Measurements from ENCODE around the gene PRKAB1.

The PRKAB1 gene

GRCh38 chr12:119664642-119665041 is 3.3 kb upstream of the PRKAB1 start:
- DNase-seq: no peak

DNA sequence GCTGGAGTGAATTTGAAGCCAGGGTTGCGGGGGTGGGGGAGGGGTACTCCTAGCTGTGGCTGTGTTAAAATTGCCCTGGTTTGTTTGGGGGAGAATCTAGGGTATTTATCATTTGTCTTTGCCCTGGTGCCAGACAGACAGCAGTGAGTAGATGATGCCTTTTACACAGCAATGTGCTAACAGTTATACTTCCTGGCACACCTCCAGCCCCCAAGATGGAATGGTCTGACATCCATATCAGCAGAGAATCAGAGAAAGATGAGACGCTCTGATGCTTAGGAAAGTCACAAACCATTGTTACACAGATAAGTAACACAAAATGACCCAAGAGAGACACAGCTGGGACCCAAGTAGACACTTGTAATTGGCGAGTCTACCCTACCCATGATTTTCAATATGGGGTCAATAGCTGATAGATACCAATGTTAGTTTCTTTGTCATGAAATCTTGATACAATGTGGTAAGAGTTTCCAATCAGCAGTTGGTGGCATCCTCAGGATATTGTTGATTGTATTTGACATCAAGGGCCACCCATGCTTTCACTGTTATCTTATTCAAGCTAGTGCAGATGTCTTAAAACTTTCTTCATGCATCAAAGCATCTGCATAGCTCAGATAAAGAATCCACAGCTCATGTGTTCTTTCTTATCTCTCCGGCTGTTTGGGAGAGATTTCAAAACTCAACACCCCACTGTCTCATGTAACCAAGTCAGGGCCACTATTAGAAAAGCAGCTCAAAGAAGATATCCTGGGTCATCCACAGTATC is 2.6 kb upstream of the PRKAB1 start:
- DNase-seq: no peak

DNA sequence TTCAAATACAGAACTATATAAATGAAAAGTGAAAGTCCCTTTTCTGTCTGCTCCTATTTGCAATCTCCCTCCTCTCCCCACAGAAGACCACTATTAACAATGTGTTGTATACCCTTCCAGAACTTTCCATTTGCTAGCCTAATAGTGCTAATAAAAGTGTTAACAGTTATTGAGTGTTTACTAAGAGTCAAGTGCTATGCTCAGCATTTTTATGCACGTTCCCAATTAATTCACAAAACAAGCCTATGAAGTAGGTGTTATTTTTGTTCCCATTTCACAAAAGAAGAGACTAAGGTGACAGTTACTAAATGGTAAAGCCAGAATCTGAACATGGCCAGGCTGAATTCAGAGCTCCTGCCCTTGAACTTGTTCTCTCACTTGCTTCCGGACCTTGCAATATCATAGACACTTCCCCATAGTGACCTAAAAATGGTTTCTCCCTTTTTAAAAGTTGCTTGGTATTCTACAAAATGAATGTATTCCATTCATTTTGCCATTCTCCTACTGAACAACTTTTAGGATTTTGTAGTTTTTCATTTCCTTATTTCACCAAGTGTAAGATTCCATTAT is 1.6 kb upstream of the PRKAB1 start:
- no peak for DNase-seq

DNA sequence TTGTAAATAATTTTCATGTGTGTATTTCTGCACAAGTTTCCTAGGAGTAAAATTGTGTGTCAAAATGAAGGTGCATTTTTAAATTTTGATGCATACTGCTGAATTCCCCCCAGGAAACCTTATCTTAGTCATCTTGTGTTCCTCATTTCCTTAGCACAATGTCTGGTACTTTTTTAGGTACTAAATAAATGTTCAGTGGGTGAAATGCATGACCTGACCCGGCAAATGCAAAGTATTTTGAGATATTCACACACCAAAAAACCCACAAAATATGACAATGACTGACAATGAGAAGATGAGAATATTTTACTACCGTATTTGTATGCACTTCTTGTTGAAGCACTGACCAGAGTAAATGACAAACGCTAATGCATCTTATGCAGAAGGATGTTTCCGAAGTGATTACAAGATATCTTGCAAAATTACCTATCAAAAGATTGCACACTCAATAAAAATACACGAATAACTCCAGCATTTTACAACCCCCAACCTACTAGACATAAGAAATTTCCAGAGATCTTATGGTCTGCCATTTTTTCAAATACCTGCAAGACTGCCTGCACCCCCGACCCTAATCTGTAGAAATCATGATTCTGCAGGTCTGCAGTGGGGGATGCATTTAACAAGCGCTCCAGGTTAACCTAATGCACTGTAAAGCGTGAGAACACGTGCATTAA is 895 bp upstream of the PRKAB1 start:
- DNase-seq: no peak

DNA sequence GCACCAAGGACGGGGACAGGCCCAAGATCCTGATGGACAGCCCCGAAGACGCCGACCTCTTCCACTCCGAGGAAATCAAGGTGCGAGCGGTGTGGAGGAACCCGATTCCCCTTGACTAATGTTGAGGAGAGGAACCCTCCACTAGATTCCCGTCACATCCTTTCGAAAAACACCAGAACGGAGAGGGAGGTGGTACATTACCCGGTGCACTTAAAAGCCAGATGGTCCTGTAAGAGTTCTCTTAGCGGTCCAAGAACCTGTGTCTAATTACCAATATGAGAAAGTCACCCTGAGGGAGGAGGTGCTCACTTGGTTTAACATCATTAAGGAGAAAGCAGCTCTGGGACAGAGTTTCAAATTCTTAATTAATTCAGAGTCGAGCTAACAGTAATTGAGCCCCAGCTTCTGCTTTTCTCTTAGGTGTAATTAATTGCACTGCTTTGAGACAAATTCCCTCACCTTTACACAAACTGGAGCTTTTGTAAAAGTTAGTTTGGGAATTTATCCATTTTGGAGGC is 450 bp downstream of the PRKAB1 start:
- DNase-seq: no peak

DNA sequence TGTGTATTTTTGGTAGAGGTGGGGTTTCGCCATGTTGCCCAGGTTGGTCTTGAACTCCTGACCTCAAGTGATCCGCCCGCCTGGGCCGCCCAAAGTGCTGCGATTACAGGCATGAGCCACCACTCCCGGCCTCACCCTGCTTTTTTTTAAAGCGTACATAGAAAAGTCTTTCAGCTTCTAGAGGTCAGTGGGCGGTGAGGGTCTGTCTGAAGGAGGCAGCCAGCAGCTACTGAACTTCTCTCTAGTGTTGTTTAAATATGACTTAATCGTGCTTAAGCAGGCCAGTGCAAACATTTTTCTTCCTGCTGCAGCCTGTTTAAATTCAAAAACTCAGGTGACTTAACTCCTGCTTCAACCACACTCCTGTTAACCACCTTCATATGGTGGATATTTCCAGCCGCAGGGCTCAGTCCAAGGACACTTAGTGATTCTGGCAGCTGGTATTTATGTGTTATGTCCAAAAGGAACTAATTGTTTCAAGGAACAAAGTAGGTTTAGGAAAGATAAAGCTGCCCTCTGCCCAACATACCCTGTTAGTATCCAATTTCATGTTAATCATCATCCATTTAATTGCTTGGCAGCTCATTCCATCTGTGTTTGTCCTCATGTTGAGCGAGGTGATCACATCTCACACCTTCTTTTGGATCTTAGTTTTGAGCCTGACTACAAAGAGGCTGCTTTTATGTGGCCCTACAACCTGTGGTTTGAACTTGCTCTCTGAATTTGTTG is 2.0 kb downstream of the PRKAB1 start:
- DNase-seq: no peak

GRCh38 chr12:119671070-119671469 is 3.1 kb downstream of the PRKAB1 start:
- DNase-seq: no peak

DNA sequence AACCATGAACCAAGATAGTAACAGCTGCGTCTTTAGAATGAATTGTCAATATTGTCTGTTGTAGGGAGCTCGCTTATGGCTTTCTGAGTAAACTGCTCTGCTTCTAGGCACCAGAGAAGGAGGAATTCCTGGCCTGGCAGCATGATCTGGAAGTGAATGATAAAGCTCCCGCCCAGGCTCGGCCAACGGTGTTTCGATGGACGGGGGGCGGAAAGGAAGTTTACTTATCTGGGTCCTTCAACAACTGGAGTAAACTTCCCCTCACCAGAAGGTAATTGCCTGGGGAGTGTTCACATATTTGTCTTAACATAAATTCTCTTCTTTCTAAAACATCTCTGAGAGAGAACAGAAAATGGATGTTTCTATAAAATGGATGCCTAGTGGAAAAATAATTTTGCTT is 4.3 kb downstream of the PRKAB1 start:
- DNase-seq: no peak

DNA sequence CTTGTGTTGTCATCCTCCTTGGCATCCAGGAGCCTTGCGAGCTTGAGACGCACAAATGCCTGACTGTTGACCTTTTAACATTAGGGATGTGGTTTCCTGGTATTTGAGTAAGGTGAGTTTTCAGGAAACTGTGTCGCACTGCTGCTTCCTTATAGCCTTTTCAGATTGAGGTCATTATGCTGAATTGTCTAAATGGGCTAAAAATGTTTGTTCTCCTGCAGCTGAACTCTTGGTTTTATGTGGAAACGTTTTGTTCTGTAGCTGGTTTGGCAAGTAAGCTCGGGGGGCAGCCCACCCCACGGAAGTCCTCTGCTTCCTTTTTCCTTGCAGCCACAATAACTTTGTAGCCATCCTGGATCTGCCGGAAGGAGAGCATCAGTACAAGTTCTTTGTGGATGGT is 5.7 kb downstream of the PRKAB1 start:
- no peak for DNase-seq

- no peak for DNase-seq
Measured at GRCh38 chr12:119674560-119674959, 6.6 kb downstream of the PRKAB1 start.

- DNase-seq: no peak
Measured at GRCh38 chr12:119676022-119676421, 8.1 kb downstream of the PRKAB1 start.

- DNase-seq: no peak
Measured at GRCh38 chr12:119676573-119676972, 8.6 kb downstream of the PRKAB1 start.

DNA sequence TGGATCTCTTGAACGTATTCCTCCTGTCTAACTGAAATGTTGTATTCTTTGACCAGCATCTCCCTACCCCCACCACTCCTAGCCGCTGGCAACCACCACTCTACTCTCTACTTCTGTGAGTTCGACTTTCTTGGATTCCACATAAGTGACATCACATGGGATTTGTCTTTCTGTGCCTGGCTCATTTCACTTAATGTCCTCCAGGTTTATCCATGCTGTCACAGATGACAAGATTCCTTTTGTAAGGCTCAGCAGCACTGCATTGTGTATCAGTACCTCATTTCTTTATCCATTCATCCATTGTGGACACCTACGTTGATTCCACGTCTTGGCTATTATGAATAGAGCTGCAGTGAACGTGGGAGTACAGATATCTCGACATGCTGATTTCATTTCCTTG is 10.5 kb downstream of the PRKAB1 start:
- DNase-seq: no peak

DNA sequence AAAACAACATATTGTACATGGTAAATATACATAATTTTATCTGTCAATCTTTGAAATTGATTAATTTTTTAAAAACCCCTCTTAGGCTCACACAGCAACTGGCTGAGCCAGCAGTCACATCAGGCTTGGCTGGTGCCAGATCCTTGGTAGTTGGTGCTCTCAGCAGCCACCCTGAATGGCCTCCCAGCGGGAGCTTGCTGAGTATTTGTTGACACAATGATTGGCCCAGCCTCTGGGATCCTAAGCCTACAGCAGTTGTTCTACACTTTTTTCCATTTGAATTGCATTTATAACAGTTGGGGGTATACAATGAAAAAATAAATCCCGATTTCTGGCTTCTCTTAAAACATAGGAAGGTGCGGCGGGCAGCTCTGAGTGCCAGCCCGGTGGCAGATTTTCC is 11.1 kb downstream of the PRKAB1 start:
- no peak for DNase-seq

- no peak for DNase-seq
Measured at GRCh38 chr12:119679490-119679889, 11.6 kb downstream of the PRKAB1 start.

- DNase-seq: no peak
Measured at GRCh38 chr12:119681111-119681510, 13.2 kb downstream of the PRKAB1 start.

DNA sequence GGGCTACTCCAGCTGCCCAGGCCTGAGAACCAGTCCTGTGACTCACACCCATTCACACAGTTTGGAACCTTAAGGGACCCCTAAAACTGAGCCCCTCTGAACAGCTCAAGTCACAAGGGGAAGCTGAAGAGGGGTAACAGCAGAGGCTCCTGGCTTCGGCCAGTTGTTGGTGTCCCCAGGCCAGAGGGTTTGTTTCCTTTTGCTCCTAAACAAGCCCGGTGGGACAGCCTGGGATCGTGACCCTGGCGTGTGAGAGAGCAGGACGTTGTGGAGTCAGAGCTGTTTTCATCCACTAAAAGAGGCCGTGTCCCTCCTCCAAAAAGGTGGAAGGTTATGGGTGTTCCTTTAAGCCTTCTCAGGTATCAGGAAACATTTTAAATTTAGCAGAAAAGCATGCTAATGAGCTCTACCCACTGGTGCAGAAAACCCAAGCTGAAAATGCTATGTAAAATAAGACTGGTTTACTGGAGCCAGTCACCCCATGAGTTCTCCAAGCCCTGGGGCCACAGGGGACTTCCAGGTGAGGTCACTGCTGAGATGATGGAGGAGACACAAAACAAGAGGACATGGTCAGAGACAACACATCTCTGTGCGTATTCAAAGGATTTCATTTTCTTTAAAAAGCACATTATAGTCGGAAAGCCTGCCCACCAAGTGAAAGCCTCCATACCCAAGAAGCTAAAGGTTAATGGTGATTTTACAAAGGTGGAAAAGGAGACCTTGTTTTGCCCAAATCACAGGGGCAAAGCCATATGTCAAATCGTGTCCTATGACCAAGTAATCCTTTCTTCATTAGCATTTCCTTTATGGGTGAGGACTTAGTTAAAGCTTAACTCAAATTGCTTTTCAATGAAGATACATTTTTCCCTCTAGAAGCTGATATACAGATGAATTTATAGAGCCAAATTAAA is 14.1 kb downstream of the PRKAB1 start:
- DNase-seq: no peak

DNA sequence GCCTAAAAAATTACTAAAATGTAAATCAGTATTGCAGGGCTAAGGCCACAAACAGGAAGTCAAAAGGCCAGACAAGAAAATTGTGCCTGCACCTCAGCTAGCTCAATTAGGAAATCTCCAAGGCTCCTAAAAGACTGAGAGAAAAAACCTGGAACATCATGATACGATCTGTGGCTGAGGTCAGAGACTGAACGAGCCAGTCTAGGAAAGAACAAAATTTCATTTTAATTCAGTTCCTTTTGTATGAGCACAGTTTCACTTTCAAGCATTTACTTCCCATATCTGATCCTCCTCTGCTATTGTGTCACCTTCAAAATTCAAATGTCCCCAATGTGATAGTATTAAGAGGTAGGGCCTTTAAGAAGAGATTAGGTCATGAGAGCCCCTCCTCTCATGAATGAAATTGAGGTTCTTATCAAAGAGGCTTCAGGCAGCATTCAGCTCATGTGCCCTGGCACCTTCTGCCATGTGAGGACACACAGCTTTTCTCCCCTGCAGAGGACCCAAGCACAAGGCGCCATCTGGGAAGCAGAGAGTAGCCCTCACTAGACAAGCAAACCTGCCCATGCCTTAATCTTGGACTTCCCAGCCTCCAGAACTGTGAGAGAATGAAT is 14.8 kb downstream of the PRKAB1 start:
- no peak for DNase-seq

DNA sequence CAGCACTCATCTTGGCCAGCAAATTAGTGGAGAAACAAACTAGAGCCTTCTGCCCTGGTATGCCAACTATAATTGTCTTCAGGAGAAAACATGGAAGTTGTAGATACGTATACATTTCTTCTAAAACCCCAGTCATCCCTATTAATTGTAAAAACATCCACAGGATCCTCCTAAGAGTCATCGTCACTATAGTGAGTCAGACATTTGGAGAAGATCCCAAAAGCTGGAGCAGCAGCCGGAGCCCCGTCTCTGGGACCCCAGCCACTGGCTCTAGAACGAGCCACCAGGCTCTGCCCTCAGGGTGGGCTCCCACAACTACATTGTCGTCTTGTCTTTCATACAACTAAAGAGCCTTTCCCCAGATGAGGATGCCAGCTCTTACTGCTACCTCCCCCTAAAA is 15.5 kb downstream of the PRKAB1 start:
- no peak for DNase-seq

DNA sequence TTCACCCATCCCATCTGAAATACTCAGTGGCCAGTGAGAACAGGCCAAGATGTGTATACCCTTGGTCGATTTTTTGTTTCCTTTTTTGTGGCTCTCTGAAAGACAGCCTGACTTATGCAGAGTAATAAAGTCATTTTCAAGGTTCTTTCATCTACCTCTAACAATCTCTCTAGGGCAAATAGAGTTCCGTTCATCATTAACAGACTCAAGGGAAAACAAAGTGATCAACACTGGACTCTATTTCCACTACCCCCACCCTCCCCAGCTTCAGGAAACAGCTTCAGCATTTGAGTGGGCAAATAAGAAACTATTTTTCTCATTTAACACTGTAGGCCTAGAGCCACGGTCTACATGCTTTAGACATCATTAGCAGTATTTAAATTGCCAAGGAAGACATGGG is 15.9 kb downstream of the PRKAB1 start:
- DNase-seq: no peak

DNA sequence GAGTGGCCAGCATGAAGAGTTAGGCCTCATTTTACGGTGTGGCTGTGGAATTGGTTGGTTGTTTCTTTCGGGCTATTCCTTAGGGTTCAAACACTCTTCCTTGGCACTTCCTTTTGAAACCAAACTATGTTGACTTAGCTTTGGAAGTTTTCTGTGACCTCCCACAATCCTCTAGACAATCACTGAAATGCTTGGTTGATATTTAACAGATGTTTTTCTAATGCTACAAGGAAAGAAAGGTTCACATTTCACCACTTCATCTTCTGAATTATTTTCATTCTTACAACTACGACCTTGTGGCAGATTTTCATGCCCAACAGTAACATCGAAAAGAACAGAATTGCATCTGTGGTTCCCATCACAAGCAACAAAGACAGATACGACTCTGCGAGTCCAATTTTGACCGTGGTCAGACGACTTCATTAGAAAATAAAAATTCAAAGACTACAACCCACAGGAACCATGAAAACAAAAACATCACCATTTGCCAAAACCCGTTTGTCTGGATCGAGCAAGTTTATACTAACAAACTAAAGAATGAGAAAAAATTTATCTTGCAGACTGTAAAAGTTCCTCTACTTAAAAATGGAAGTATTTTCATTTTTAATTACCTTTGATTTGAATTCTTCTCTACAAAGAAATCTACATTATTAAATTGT is 16.9 kb downstream of the PRKAB1 start:
- no peak for DNase-seq
